GM23338 (cell line): ENCODE results near the gene BICD2. TPM values are rescaled to one million over a fixed set of nuclear protein-coding genes. Genes with fewer than 3 reads are reported as not detected.

Experiments
- ATAC-seq: fragments of 200-7000 bp; cut with Tn5 transposase; 3 replicates; pipeline ENCODE4 v1.9.1; 2020
- DNase-seq: peaks from one replicate; pipeline ENCODE4 v3.0.0-alpha.2; 2015; ENCODE audit warnings: low spot score
- H2AFZ ChIP-seq: fragments of 200-600 bp; sonication (generic); 2 replicates; pipeline ENCODE4 v1.8.0; 2016; ENCODE audit warnings: antibody characterized with exemption, mild to moderate bottlenecking, moderate library complexity
- H3F3A ChIP-seq: fragments of 200-600 bp; sonication (generic); replicated peaks from 2 replicates; pipeline ENCODE4 v1.8.0; 2017; ENCODE audit warnings: antibody characterized with exemption, mixed run types, low read depth
- H3K27ac ChIP-seq: fragments of 200-600 bp; sonication (generic); 2 replicates; pipeline ENCODE4 v1.6.1; 2016; ENCODE audit warnings: low read depth
- H3K27me3 ChIP-seq: fragments of 200-600 bp; sonication (generic); 2 replicates; pipeline ENCODE4 v1.8.0; 2016; ENCODE audit warnings: mild to moderate bottlenecking, mixed run types, moderate library complexity; ENCODE audit not compliant: insufficient read depth
- H3K36me3 ChIP-seq: fragments of 200-600 bp; sonication (generic); 2 replicates; pipeline ENCODE4 v1.8.0; 2016; ENCODE audit warnings: mild to moderate bottlenecking; ENCODE audit not compliant: insufficient read depth
- H3K4me1 ChIP-seq: fragments of 200-600 bp; sonication (generic); 2 replicates; pipeline ENCODE4 v1.8.0; 2016; ENCODE audit warnings: mild to moderate bottlenecking, moderate library complexity; ENCODE audit not compliant: insufficient read depth
- H3K4me2 ChIP-seq: fragments of 200-600 bp; sonication (generic); 2 replicates; pipeline ENCODE4 v1.7.1; 2017; ENCODE audit warnings: mixed run types
- H3K4me3 ChIP-seq: fragments of 200-600 bp; sonication (generic); 2 replicates; pipeline ENCODE4 v1.6.1; 2016; ENCODE audit warnings: mixed run types
- H3K79me2 ChIP-seq: fragments of 200-600 bp; sonication (generic); replicated peaks from 2 replicates; pipeline ENCODE4 v1.8.0; 2017; ENCODE audit warnings: mild to moderate bottlenecking; ENCODE audit not compliant: insufficient read depth
- H3K9me2 ChIP-seq: fragments of 200-600 bp; sonication (generic); 2 replicates; pipeline ENCODE4 v1.8.0; 2017; ENCODE audit not compliant: insufficient read depth
- H4K20me1 ChIP-seq: fragments of 200-600 bp; sonication (generic); replicated peaks from 2 replicates; pipeline ENCODE4 v1.8.0; 2017; ENCODE audit warnings: mild to moderate bottlenecking; ENCODE audit not compliant: insufficient read depth
- H3K27ac Mint-ChIP-seq: 2 replicates; pipeline ENCODE4 v1.8.0; 2020; ENCODE audit warnings: inconsistent platforms, mild to moderate bottlenecking, moderate library complexity, mixed read lengths
- H3K27me3 Mint-ChIP-seq: 3 replicates; pipeline ENCODE4 v1.8.0; 2022; ENCODE audit warnings: low read depth, mild to moderate bottlenecking, moderate library complexity, mixed read lengths, inconsistent platforms; ENCODE audit not compliant: insufficient read depth, poor library complexity
- H3K36me3 Mint-ChIP-seq: 3 replicates; pipeline ENCODE4 v1.8.0; 2021; ENCODE audit warnings: low read depth, mild to moderate bottlenecking, inconsistent platforms, moderate library complexity, mixed read lengths
- H3K4me1 Mint-ChIP-seq: 3 replicates; pipeline ENCODE4 v1.8.0; 2020; ENCODE audit warnings: mild to moderate bottlenecking, inconsistent platforms, mixed read lengths
- H3K4me3 Mint-ChIP-seq: 3 replicates; pipeline ENCODE4 v1.8.0; 2021; ENCODE audit warnings: moderate library complexity, mild to moderate bottlenecking, inconsistent platforms, mixed read lengths
- H3K9me3 Mint-ChIP-seq: 3 replicates; pipeline ENCODE4 v1.8.0; 2020; ENCODE audit warnings: moderate library complexity, mild to moderate bottlenecking, inconsistent platforms, mixed read lengths
- JUNB ChIP-seq: IDR thresholded peaks from one replicate; pipeline ENCODE4 v1.6.1; 2016; ENCODE audit warnings: antibody characterized with exemption; ENCODE audit not compliant: unreplicated experiment
- NANOG ChIP-seq: IDR thresholded peaks from 2 replicates; pipeline ENCODE4 v1.6.1; 2016; ENCODE audit warnings: antibody characterized with exemption, borderline replicate concordance
- STAT1 ChIP-seq: IDR thresholded peaks from one replicate; pipeline ENCODE4 v1.6.1; 2016; ENCODE audit warnings: antibody characterized with exemption; ENCODE audit not compliant: unreplicated experiment
- polyA plus RNA-seq: library from polyadenylated mRNA; unstranded; fragments of >200 nt; fragmentation: Nextera tagmentation; extraction: Ambion mirVana; gene quantifications from 2 replicates; pipeline ENCODE4 v1.2.1, GENCODE V29; 2016
- total RNA-seq: library from RNA; depleted of rRNA; stranded (reverse); fragments of >200 nt; shearing (Covaris generic); gene quantifications from 2 replicates; pipeline ENCODE4 v1.2.3, GENCODE V29; 2014
- TF ChIP-seq, protein P1 (sequence below): fragments of 250-450 bp; sonication (Bioruptor Pico); IDR thresholded peaks from 2 replicates; pipeline ENCODE4 v1.5.0; 2020; ENCODE audit warnings: mild to moderate bottlenecking, moderate library complexity
- TF ChIP-seq, protein P2 (sequence below), 2 experiments: fragments of 200-600 bp in 1 of 2; sonication (generic) in 1 of 2; conservative IDR thresholded peaks; 2 replicates each; pipeline versions ENCODE4 v1.5.1 to v1.6.1; 2016 to 2017; ENCODE audit warnings: antibody characterized with exemption in 2 of 2, low read depth in 2 of 2, mild to moderate bottlenecking in 2 of 2, moderate library complexity in 1 of 2
- TF ChIP-seq, protein P3 (sequence below): IDR thresholded peaks from one replicate; pipeline ENCODE4 v1.6.1; 2018; ENCODE audit warnings: antibody characterized with exemption; ENCODE audit not compliant: unreplicated experiment

BICD2 gene
- total and polyA plus RNA-seq, 2 experiments from 2014 or later: 8.7 to 34.3 TPM

DNA sequence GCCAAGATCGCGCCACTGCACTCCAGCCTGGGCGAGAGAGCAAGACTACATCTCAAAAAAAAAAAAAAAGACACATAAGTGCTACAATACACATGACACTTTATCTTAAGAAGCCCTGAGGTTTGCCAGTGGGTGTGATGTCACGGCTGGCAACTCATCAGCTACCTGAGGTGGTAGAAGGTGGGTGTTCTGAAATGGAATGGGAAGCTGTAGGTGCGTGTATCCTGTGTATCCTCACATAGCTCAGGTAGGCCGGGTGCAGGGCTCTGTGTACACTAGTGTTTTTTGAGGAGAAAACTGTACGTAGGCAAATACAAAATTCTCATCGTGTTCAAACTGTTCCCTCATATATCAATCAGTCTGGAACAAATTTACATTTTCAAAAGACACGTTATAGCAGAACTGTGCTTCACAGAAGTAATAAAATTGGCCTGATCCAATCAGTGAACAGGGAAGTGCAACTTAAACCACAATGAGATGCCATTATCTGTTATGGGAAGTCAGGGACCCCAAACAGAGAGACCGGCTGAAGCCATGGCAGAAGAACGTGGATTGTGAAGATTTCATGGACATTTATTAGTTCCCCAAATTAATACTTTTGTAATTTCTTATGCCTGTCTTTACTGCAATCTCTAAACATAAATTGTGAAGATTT lies 10.4 kb downstream of the BICD2 start (continued):
- TF ChIP-seq, protein P1, sequence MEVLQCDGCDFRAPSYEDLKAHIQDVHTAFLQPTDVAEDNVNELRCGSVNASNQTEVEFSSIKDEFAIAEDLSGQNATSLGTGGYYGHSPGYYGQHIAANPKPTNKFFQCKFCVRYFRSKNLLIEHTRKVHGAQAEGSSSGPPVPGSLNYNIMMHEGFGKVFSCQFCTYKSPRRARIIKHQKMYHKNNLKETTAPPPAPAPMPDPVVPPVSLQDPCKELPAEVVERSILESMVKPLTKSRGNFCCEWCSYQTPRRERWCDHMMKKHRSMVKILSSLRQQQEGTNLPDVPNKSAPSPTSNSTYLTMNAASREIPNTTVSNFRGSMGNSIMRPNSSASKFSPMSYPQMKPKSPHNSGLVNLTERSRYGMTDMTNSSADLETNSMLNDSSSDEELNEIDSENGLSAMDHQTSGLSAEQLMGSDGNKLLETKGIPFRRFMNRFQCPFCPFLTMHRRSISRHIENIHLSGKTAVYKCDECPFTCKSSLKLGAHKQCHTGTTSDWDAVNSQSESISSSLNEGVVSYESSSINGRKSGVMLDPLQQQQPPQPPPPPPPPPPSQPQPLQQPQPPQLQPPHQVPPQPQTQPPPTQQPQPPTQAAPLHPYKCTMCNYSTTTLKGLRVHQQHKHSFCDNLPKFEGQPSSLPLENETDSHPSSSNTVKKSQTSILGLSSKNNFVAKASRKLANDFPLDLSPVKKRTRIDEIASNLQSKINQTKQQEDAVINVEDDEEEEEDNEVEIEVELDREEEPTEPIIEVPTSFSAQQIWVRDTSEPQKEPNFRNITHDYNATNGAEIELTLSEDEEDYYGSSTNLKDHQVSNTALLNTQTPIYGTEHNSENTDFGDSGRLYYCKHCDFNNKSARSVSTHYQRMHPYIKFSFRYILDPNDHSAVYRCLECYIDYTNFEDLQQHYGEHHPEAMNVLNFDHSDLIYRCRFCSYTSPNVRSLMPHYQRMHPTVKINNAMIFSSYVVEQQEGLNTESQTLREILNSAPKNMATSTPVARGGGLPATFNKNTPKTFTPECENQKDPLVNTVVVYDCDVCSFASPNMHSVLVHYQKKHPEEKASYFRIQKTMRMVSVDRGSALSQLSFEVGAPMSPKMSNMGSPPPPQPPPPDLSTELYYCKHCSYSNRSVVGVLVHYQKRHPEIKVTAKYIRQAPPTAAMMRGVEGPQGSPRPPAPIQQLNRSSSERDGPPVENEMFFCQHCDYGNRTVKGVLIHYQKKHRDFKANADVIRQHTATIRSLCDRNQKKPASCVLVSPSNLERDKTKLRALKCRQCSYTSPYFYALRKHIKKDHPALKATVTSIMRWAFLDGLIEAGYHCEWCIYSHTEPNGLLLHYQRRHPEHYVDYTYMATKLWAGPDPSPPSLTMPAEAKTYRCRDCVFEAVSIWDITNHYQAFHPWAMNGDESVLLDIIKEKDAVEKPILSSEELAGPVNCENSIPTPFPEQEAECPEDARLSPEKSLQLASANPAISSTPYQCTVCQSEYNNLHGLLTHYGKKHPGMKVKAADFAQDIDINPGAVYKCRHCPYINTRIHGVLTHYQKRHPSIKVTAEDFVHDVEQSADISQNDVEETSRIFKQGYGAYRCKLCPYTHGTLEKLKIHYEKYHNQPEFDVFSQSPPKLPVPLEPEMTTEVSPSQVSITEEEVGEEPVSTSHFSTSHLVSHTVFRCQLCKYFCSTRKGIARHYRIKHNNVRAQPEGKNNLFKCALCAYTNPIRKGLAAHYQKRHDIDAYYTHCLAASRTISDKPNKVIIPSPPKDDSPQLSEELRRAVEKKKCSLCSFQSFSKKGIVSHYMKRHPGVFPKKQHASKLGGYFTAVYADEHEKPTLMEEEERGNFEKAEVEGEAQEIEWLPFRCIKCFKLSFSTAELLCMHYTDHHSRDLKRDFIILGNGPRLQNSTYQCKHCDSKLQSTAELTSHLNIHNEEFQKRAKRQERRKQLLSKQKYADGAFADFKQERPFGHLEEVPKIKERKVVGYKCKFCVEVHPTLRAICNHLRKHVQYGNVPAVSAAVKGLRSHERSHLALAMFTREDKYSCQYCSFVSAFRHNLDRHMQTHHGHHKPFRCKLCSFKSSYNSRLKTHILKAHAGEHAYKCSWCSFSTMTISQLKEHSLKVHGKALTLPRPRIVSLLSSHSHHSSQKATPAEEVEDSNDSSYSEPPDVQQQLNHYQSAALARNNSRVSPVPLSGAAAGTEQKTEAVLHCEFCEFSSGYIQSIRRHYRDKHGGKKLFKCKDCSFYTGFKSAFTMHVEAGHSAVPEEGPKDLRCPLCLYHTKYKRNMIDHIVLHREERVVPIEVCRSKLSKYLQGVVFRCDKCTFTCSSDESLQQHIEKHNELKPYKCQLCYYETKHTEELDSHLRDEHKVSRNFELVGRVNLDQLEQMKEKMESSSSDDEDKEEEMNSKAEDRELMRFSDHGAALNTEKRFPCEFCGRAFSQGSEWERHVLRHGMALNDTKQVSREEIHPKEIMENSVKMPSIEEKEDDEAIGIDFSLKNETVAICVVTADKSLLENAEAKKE (CRISPR knock-in tag): no peak
- TF ChIP-seq STAT1 (no peak), NANOG (no peak)
- TF ChIP-seq, protein P2, sequence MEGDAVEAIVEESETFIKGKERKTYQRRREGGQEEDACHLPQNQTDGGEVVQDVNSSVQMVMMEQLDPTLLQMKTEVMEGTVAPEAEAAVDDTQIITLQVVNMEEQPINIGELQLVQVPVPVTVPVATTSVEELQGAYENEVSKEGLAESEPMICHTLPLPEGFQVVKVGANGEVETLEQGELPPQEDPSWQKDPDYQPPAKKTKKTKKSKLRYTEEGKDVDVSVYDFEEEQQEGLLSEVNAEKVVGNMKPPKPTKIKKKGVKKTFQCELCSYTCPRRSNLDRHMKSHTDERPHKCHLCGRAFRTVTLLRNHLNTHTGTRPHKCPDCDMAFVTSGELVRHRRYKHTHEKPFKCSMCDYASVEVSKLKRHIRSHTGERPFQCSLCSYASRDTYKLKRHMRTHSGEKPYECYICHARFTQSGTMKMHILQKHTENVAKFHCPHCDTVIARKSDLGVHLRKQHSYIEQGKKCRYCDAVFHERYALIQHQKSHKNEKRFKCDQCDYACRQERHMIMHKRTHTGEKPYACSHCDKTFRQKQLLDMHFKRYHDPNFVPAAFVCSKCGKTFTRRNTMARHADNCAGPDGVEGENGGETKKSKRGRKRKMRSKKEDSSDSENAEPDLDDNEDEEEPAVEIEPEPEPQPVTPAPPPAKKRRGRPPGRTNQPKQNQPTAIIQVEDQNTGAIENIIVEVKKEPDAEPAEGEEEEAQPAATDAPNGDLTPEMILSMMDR (conservative IDR thresholded peaks at IDR 0.05; ENCODE audit: low read depth in 2 of 2): no peak

DNA sequence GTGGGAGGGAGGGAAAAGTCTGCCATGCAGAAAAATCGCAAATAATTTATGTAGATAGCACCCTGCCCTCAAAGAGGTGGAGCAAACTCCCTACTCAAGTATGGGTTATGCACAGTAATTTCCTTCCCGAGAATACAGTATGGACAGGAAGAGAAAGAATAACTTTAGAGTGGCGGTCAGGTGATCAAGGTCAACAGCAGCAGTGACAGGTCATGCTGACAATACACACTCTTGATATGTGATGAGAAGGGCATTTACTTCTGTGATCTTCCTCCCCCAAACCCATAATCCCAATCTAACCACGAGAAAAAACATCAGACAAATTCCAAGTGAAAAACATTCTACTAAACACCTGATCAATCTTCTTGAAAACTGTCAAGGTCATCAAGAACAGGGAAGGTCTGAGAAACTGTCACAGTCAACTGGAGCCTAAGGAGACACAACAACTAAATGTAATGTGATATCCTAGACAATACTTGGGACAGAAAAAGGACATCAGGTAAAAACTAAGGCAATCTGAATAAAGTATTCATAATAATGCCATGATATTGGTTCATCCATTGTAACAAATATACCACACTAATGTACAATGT lies 11.7 kb downstream of the BICD2 start:
- Histone ChIP-seq H4K20me1 (peaks cover 16% of the 10 kb centered on the region), H3K36me3 (no peaks in the 10 kb centered on the region), H3K9me2 (no peaks in the 10 kb centered on the region), H3F3A (no peaks in the 10 kb centered on the region), H3K4me1 (peaks cover 26% of the 10 kb centered on the region), H3K79me2 (peaks cover 98% of the 10 kb centered on the region), H3K27ac (no peak overlapping the region), H3K4me3 (no peak overlapping the region), H2AFZ (no peak overlapping the region), H3K4me2 (no peak overlapping the region), H3K27me3 (no peaks in the 10 kb centered on the region)
- Mint-ChIP-seq H3K4me3 (no peak overlapping the region), H3K36me3 (peaks cover 14% of the 10 kb centered on the region), H3K4me1 (peaks cover 60% of the 10 kb centered on the region), H3K27me3 (peaks cover 15% of the 10 kb centered on the region), H3K27ac (no peak overlapping the region), H3K9me3 (no peaks in the 10 kb centered on the region; the same call in 2 of the 3 replicates)
- no peak for ATAC-seq
- TF ChIP-seq JUNB: no peak
- TF ChIP-seq, protein P3, sequence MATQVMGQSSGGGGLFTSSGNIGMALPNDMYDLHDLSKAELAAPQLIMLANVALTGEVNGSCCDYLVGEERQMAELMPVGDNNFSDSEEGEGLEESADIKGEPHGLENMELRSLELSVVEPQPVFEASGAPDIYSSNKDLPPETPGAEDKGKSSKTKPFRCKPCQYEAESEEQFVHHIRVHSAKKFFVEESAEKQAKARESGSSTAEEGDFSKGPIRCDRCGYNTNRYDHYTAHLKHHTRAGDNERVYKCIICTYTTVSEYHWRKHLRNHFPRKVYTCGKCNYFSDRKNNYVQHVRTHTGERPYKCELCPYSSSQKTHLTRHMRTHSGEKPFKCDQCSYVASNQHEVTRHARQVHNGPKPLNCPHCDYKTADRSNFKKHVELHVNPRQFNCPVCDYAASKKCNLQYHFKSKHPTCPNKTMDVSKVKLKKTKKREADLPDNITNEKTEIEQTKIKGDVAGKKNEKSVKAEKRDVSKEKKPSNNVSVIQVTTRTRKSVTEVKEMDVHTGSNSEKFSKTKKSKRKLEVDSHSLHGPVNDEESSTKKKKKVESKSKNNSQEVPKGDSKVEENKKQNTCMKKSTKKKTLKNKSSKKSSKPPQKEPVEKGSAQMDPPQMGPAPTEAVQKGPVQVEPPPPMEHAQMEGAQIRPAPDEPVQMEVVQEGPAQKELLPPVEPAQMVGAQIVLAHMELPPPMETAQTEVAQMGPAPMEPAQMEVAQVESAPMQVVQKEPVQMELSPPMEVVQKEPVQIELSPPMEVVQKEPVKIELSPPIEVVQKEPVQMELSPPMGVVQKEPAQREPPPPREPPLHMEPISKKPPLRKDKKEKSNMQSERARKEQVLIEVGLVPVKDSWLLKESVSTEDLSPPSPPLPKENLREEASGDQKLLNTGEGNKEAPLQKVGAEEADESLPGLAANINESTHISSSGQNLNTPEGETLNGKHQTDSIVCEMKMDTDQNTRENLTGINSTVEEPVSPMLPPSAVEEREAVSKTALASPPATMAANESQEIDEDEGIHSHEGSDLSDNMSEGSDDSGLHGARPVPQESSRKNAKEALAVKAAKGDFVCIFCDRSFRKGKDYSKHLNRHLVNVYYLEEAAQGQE: no peak
- DNase-seq: no peak
